WTC11 (cell line): ENCODE results near the gene MSI2. TPM values are rescaled to one million over a fixed set of nuclear protein-coding genes. Genes with fewer than 3 reads are reported as not detected.

Experiments
- ATAC-seq: fragments of 200-7000 bp; cut with Tn5 transposase; 2 replicates; pipeline ENCODE4 v1.10.0; 2021; ENCODE audit warnings: mild to moderate bottlenecking, moderate library complexity
- CTCF ChIA-PET: fragments of 300-600 bp; sonication (Branson Sonifier 250); formaldehyde crosslinking; loops from one replicate; lab custom pipeline; 2021; ENCODE audit warnings: antibody characterized with exemption; lab: Charles Lee
- POLR2A ChIA-PET: fragments of 350-600 bp; sonication (Branson Sonifier 250); formaldehyde crosslinking; loops from one replicate; lab custom pipeline; 2021; ENCODE audit warnings: antibody characterized with exemption; lab: Charles Lee
- DNase-seq: peaks from one replicate; pipeline ENCODE4 v3.0.0; 2021; ENCODE audit warnings: low spot score
- H3K27ac Mint-ChIP-seq: 2 replicates; pipeline ENCODE4 v1.8.0; 2021; ENCODE audit warnings: mixed read lengths
- H3K27me3 Mint-ChIP-seq: 2 replicates; pipeline ENCODE4 v1.8.0; 2021; ENCODE audit warnings: low read depth, mild to moderate bottlenecking, moderate library complexity, mixed read lengths
- H3K36me3 Mint-ChIP-seq: 2 replicates; pipeline ENCODE4 v1.8.0; 2021; ENCODE audit warnings: mixed read lengths
- H3K4me1 Mint-ChIP-seq: 2 replicates; pipeline ENCODE4 v1.8.0; 2022; ENCODE audit warnings: mixed read lengths
- H3K4me3 Mint-ChIP-seq: 2 replicates; pipeline ENCODE4 v1.8.0; 2021; ENCODE audit warnings: mild to moderate bottlenecking, moderate library complexity, mixed read lengths
- H3K9me3 Mint-ChIP-seq: 2 replicates; pipeline ENCODE4 v1.8.0; 2021; ENCODE audit warnings: mixed read lengths
- CBFB ChIP-seq: sonication (generic); formaldehyde crosslinking; IDR thresholded peaks from 2 replicates; pipeline ENCODE4 v1.8.1; 2022; ENCODE audit warnings: mild to moderate bottlenecking, low read depth, missing genetic modification reagents
- CREB1 ChIP-seq: sonication (generic); formaldehyde crosslinking; IDR thresholded peaks from 2 replicates; pipeline ENCODE4 v1.8.0; 2023; ENCODE audit warnings: mild to moderate bottlenecking, missing genetic modification reagents
- EMX1 ChIP-seq: fragments of 250-450 bp; sonication (Bioruptor Pico); IDR thresholded peaks from 2 replicates; pipeline ENCODE4 v1.8.0; 2021; ENCODE audit warnings: mild to moderate bottlenecking
- MXD4 ChIP-seq: fragments of 250-450 bp; sonication (Bioruptor Pico); IDR thresholded peaks from 2 replicates; pipeline ENCODE4 v1.8.0; 2021; ENCODE audit warnings: mild to moderate bottlenecking, moderate library complexity, borderline replicate concordance
- NFE2L1 ChIP-seq: sonication (generic); formaldehyde crosslinking; IDR thresholded peaks from 2 replicates; pipeline ENCODE4 v1.8.1; 2023; ENCODE audit warnings: missing genetic modification reagents
- NR2C2 ChIP-seq: sonication (generic); formaldehyde crosslinking; IDR thresholded peaks from 2 replicates; pipeline ENCODE4 v1.8.0; 2022; ENCODE audit warnings: mild to moderate bottlenecking, missing genetic modification reagents
- RORB ChIP-seq: fragments of 250-450 bp; sonication (Bioruptor Pico); IDR thresholded peaks from 2 replicates; pipeline ENCODE4 v1.9.0; 2021; ENCODE audit warnings: mild to moderate bottlenecking
- USF1 ChIP-seq: sonication (generic); formaldehyde crosslinking; IDR thresholded peaks from 2 replicates; pipeline ENCODE4 v1.8.0; 2022; ENCODE audit warnings: mild to moderate bottlenecking, missing genetic modification reagents
- ZSCAN18 ChIP-seq: fragments of 250-450 bp; sonication (Bioruptor Pico); IDR thresholded peaks from 2 replicates; pipeline ENCODE4 v2.1.2; 2022; ENCODE audit warnings: mild to moderate bottlenecking, moderate library complexity
- total RNA-seq: library from RNA; stranded (reverse); gene quantifications from 3 replicates; pipeline ENCODE4 v1.2.3, GENCODE V29; 2021
- TF ChIP-seq, protein P1 (sequence below): sonication (generic); formaldehyde crosslinking; IDR thresholded peaks from 2 replicates; pipeline ENCODE4 v1.8.0; 2023; ENCODE audit warnings: missing genetic modification reagents, mild to moderate bottlenecking, borderline replicate concordance
- TF ChIP-seq, protein P2 (sequence below): sonication (generic); formaldehyde crosslinking; IDR thresholded peaks from 2 replicates; pipeline ENCODE4 v1.8.0; 2022; ENCODE audit warnings: mild to moderate bottlenecking, missing genetic modification reagents

MSI2 gene
- total RNA-seq, 1 experiment from 2014 or later: 82.1 TPM

DNA sequence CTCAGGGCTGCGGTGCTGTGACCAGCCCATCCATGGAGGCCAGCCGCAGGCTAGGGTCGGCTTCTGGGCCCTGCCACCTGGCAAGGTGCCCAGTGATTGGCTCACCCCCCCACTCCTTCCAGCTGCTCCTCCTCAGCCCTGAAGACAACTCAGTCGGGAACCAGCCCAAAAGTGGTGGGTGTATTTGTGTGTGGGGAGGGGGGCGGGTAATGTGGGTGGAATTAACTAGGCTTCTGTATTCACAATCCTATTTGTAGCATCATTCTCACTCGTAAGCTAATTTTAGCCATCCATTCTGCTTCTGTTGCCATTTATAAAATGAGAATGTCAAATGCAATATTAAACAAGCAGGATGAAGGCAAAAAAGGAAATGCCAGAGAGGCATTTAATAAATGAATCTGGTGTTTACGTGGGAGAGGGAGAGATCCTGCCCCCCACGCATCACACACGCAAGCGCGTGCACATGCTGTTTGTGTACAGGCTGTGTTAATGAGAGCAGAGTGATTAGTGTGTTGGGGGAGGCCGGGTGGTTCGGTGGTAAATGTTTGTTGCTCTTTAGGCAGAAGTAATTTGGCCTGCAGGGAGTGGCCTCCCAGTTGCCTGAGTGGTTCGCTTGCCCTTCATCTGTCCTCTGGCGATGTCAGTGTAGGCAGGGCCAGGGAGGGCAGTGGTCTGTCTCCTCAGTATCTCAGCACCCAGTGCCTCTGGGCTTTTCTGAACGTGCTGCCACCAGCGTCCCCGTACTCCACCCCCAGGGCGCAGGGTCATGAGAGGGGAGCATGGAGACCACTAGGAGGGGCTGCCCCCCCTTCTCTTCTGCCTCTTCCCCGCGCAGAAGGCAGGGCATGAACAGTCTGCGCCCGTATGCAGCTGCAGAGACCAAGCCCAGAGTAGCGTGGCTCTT lies 348.7 kb downstream of the MSI2 start (continued):
- TF ChIP-seq, protein P1, sequence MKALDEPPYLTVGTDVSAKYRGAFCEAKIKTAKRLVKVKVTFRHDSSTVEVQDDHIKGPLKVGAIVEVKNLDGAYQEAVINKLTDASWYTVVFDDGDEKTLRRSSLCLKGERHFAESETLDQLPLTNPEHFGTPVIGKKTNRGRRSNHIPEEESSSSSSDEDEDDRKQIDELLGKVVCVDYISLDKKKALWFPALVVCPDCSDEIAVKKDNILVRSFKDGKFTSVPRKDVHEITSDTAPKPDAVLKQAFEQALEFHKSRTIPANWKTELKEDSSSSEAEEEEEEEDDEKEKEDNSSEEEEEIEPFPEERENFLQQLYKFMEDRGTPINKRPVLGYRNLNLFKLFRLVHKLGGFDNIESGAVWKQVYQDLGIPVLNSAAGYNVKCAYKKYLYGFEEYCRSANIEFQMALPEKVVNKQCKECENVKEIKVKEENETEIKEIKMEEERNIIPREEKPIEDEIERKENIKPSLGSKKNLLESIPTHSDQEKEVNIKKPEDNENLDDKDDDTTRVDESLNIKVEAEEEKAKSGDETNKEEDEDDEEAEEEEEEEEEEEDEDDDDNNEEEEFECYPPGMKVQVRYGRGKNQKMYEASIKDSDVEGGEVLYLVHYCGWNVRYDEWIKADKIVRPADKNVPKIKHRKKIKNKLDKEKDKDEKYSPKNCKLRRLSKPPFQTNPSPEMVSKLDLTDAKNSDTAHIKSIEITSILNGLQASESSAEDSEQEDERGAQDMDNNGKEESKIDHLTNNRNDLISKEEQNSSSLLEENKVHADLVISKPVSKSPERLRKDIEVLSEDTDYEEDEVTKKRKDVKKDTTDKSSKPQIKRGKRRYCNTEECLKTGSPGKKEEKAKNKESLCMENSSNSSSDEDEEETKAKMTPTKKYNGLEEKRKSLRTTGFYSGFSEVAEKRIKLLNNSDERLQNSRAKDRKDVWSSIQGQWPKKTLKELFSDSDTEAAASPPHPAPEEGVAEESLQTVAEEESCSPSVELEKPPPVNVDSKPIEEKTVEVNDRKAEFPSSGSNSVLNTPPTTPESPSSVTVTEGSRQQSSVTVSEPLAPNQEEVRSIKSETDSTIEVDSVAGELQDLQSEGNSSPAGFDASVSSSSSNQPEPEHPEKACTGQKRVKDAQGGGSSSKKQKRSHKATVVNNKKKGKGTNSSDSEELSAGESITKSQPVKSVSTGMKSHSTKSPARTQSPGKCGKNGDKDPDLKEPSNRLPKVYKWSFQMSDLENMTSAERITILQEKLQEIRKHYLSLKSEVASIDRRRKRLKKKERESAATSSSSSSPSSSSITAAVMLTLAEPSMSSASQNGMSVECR (CRISPR knock-in tag): no peak
- TF ChIP-seq NFE2L1 (CRISPR knock-in tag): no peak
- no peak for TF ChIP-seq NR2C2 (CRISPR knock-in tag)
- no peak for TF ChIP-seq CREB1 (CRISPR knock-in tag)
- no peak for TF ChIP-seq EMX1 (CRISPR knock-in tag)
- no peak for TF ChIP-seq CBFB (CRISPR knock-in tag)

DNA sequence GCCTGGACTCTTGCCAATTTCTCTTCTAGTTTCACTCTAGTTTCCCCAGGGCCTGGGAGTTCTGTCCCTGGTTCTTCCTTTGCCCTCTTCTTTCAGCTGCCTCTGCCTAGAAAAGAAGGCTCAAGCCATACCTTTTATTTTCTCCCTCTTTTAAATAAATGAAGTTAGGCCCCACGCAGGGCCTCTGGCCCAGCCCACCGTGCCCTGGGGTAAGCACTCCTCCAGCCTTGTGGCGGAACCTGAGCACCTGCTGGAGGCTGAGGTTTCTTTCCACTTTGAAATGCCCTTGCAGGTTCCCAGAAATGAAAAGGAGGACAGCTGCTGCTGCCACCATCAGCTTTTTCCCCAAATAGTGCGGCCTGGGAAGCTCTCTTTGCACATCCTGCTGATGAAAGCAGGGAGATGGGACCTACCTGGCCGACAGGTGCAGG lies 349.4 kb downstream of the MSI2 start:
- Mint-ChIP-seq H3K4me3 (no peak overlapping the region), H3K4me1 (peaks cover 42% of the 10 kb centered on the region), H3K9me3 (no peaks in the 10 kb centered on the region), H3K27ac (peak overlapping the region; percentile 68), H3K27me3 (no peaks in the 10 kb centered on the region), H3K36me3 (no peaks in the 10 kb centered on the region)
- CTCF ChIA-PET: interaction anchor here (1.2 to 3.1 kb wide), 3 partner anchors 8 to 363 kb away, joined by 3 to 20 read pairs (median 5); no protein-coding TSS in a partner anchor
- TF ChIP-seq ZSCAN18 (no peak), USF1 (CRISPR knock-in tag) (no peak), RORB (no peak), MXD4 (no peak)
- TF ChIP-seq, protein P1 (CRISPR knock-in tag): no peak
- TF ChIP-seq, protein P2, sequence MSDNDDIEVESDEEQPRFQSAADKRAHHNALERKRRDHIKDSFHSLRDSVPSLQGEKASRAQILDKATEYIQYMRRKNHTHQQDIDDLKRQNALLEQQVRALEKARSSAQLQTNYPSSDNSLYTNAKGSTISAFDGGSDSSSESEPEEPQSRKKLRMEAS (CRISPR knock-in tag): no peak
- DNase-seq (no peak), ATAC-seq (peak; percentile 11)
- POLR2A ChIA-PET: interaction anchor here (0.6 kb wide), 1 partner anchor 284 kb away, joined by 4 read pairs; no protein-coding TSS in a partner anchor
